HG02970 (cell line): Measurements from ENCODE around the gene PSMD12.
"Not testable (repeated sequence)": the region's sequence is repeated elsewhere in the genome, so short reads cannot be mapped to it uniquely, and the experiment has no call there.

Experiments
- ATAC-seq: cut with Tn5 transposase; IDR thresholded peaks from one replicate; pipeline ENCODE4 v1.9.1; 2021; ENCODE audit warnings: mild to moderate bottlenecking, moderate library complexity, moderate number of reproducible peaks; ENCODE audit not compliant: unreplicated experiment, low FRiP score

Gene PSMD12

GRCh38 chr17:67359960-67360791 lies 6.2 kb downstream of the PSMD12 start:
- no peak for ATAC-seq

- ATAC-seq, result no peak
Observed at GRCh38 chr17:67358612-67359011, 7.8 kb downstream of the PSMD12 start.

- no peak for ATAC-seq
Observed at GRCh38 chr17:67353929-67354574, 12.3 kb downstream of the PSMD12 start.

GRCh38 chr17:67353161-67353560 lies 13.2 kb downstream of the PSMD12 start:
- no peak for ATAC-seq

- no peak for ATAC-seq
Observed at GRCh38 chr17:67349420-67349819, 17.0 kb downstream of the PSMD12 start.

GRCh38 chr17:67347826-67348225 lies 18.6 kb downstream of the PSMD12 start:
- no peak for ATAC-seq

GRCh38 chr17:67343237-67343636 lies 23.1 kb downstream of the PSMD12 start:
- ATAC-seq, result no peak

GRCh38 chr17:67338353-67338752 lies 28.0 kb downstream of the PSMD12 start:
- ATAC-seq, result not testable (repeated sequence)

- no peak for ATAC-seq
Observed at GRCh38 chr17:67336859-67337258, 29.5 kb downstream of the PSMD12 start.

- no peak for ATAC-seq
Observed at GRCh38 chr17:67335245-67335835, 31.0 kb downstream of the PSMD12 start.

- ATAC-seq, result not testable (repeated sequence)
Observed at GRCh38 chr17:67332162-67332508, 34.2 kb downstream of the PSMD12 start.

GRCh38 chr17:67331381-67332161 lies 34.8 kb downstream of the PSMD12 start:
- not testable (repeated sequence) for ATAC-seq

- no peak for ATAC-seq
Observed at GRCh38 chr17:67328026-67328425, 38.4 kb downstream of the PSMD12 start.

- ATAC-seq, result not testable (repeated sequence)
Observed at GRCh38 chr17:67326959-67327745, 39.2 kb downstream of the PSMD12 start.

- no peak for ATAC-seq
Observed at GRCh38 chr17:67326440-67326839, 39.9 kb downstream of the PSMD12 start.

GRCh38 chr17:67324330-67324729 lies 42.0 kb downstream of the PSMD12 start:
- ATAC-seq, result no peak

GRCh38 chr17:67323445-67323844 lies 42.9 kb downstream of the PSMD12 start:
- ATAC-seq, result no peak

- ATAC-seq, result no peak
Observed at GRCh38 chr17:67322042-67322787, 44.2 kb downstream of the PSMD12 start.

GRCh38 chr17:67321486-67321885 lies 44.9 kb downstream of the PSMD12 start:
- not testable (repeated sequence) for ATAC-seq
